OCI-LY3 (cell line): ENCODE data around the gene NAV2.

Experiments
- CTCF ChIP-seq: fragments of 200-600, 300-600 bp; sonication (generic); IDR thresholded peaks from 2 replicates; pipeline ENCODE4 v1.5.1; 2014; ENCODE audit warnings: antibody characterized with exemption, low read length, low read depth
- EZH2phosphoT487 ChIP-seq: fragments of 200-600 bp; shearing (Covaris generic); IDR thresholded peaks from 2 replicates; pipeline ENCODE4 v1.6.1; 2018; ENCODE audit warnings: antibody characterized with exemption, mixed run types, low read depth

GRCh38 chr11:19735909-19736498 is 23.4 kb downstream of the NAV2 start:
- TF ChIP-seq CTCF, result no peak
- no peak for TF ChIP-seq EZH2phosphoT487
